ENCODE data around the gene KCNQ1. TPM values are rescaled to one million over a fixed set of nuclear protein-coding genes. Genes with fewer than 3 reads are reported as not detected.

Gene KCNQ1
- polyA plus RNA-seq, 1 donor from 2014 or later, result not detected

DNA sequence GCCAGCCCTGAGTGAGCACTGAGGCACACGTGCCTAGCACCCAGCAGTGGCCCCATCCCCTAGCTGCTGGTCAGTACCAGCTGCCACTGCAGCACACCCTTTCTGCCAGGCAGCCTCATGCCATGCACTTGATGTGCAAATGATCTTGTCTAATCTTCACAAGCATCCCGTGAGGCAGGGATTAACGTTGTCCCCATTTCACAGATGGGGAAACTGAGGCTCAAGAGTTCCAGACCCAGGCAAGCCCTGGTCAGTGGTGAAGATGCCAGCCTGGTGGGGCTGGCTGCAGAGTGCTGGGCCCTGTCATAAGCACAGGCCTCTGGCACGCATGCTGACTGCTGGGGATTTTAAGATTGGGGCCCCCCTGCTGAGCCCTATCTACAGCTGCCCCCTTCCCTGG, 449.1 kb downstream of the KCNQ1 start:
- Histone ChIP-seq H3K9me2 (ENCODE audit: insufficient read depth, low read length) (no peaks in the 10 kb centered on the region), H4K20me1 (ENCODE audit: insufficient read depth) (no peaks in the 10 kb centered on the region), H3K79me2 (replicated peaks; ENCODE audit: insufficient read depth, low read length) (no peaks in the 10 kb centered on the region), H2AFZ (ENCODE audit: low read depth, low read length) (no peak overlapping the region), H3K9me3 (ENCODE audit: low read length) (no peaks in the 10 kb centered on the region), H3K4me3 (ENCODE audit: low read length) (no peak overlapping the region), H3K27me3 (ENCODE audit: insufficient read depth, low read depth, low read length) (no peaks in the 10 kb centered on the region), H3K4me2 (ENCODE audit: low read length) (no peak overlapping the region), H3K27ac (ENCODE audit: low read length) (no peak overlapping the region), H3K9ac (ENCODE audit: low read length) (no peak overlapping the region), H3K36me3 (ENCODE audit: insufficient read depth, low read length) (no peaks in the 10 kb centered on the region), H3F3A (ENCODE audit: insufficient read depth, low read length, poor library complexity, severe bottlenecking) (no peaks in the 10 kb centered on the region)
- TF ChIP-seq, protein P1, sequence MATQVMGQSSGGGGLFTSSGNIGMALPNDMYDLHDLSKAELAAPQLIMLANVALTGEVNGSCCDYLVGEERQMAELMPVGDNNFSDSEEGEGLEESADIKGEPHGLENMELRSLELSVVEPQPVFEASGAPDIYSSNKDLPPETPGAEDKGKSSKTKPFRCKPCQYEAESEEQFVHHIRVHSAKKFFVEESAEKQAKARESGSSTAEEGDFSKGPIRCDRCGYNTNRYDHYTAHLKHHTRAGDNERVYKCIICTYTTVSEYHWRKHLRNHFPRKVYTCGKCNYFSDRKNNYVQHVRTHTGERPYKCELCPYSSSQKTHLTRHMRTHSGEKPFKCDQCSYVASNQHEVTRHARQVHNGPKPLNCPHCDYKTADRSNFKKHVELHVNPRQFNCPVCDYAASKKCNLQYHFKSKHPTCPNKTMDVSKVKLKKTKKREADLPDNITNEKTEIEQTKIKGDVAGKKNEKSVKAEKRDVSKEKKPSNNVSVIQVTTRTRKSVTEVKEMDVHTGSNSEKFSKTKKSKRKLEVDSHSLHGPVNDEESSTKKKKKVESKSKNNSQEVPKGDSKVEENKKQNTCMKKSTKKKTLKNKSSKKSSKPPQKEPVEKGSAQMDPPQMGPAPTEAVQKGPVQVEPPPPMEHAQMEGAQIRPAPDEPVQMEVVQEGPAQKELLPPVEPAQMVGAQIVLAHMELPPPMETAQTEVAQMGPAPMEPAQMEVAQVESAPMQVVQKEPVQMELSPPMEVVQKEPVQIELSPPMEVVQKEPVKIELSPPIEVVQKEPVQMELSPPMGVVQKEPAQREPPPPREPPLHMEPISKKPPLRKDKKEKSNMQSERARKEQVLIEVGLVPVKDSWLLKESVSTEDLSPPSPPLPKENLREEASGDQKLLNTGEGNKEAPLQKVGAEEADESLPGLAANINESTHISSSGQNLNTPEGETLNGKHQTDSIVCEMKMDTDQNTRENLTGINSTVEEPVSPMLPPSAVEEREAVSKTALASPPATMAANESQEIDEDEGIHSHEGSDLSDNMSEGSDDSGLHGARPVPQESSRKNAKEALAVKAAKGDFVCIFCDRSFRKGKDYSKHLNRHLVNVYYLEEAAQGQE (IDR thresholded peaks at IDR 0.05; ENCODE audit: borderline replicate concordance), result no peak
- TF ChIP-seq RAD21 (conservative IDR thresholded peaks at IDR 0.05), result no peak
- no peak for TF ChIP-seq MXI1 (conservative IDR thresholded peaks at IDR 0.05; ENCODE audit: poor library complexity, severe bottlenecking)
- no peak for TF ChIP-seq TAF1 (IDR thresholded peaks at IDR 0.05; ENCODE audit: low read depth)
- TF ChIP-seq SMC3 (conservative IDR thresholded peaks at IDR 0.05; ENCODE audit: poor library complexity), result no peak
- TF ChIP-seq EZH2 (IDR thresholded peaks at IDR 0.05; ENCODE audit: borderline replicate concordance, insufficient read depth, low read length, poor library complexity, severe bottlenecking), result no peak
- TF ChIP-seq EP300 (conservative IDR thresholded peaks at IDR 0.05; ENCODE audit: poor library complexity, severe bottlenecking), result no peak
- TF ChIP-seq POLR2AphosphoS5 (IDR thresholded peaks at IDR 0.05), result no peak
- TF ChIP-seq CTCF (IDR thresholded peaks at IDR 0.05; ENCODE audit: poor library complexity, severe bottlenecking), result no peak

GRCh38 chr11:2896047-2896446, 451.2 kb downstream of the KCNQ1 start:
- no peak overlapping the region for H3K4me3 ChIP-seq (ENCODE audit: low read length)
- H3F3A ChIP-seq (ENCODE audit: insufficient read depth, low read length, poor library complexity, severe bottlenecking), result no peaks in the 10 kb centered on the region
- H3K27me3 ChIP-seq (ENCODE audit: insufficient read depth, low read depth, low read length), result no peaks in the 10 kb centered on the region
- no peaks in the 10 kb centered on the region for H3K79me2 ChIP-seq (replicated peaks; ENCODE audit: insufficient read depth, low read length)
- H3K27ac ChIP-seq (ENCODE audit: low read length), result no peak overlapping the region
- no peak for TF ChIP-seq RAD21 (conservative IDR thresholded peaks at IDR 0.05)
- TF ChIP-seq POLR2AphosphoS5 (IDR thresholded peaks at IDR 0.05), result no peak
- TF ChIP-seq, protein P1 (IDR thresholded peaks at IDR 0.05; ENCODE audit: borderline replicate concordance), result no peak
- no peak for TF ChIP-seq CTCF (IDR thresholded peaks at IDR 0.05; ENCODE audit: poor library complexity, severe bottlenecking)
- TF ChIP-seq SMC3 (conservative IDR thresholded peaks at IDR 0.05; ENCODE audit: poor library complexity), result no peak
- no peak for TF ChIP-seq TAF1 (IDR thresholded peaks at IDR 0.05; ENCODE audit: low read depth)
- no peak for TF ChIP-seq MXI1 (conservative IDR thresholded peaks at IDR 0.05; ENCODE audit: poor library complexity, severe bottlenecking)
- no peak for TF ChIP-seq EZH2 (IDR thresholded peaks at IDR 0.05; ENCODE audit: borderline replicate concordance, insufficient read depth, low read length, poor library complexity, severe bottlenecking)
- TF ChIP-seq EP300 (conservative IDR thresholded peaks at IDR 0.05; ENCODE audit: poor library complexity, severe bottlenecking), result no peak
- no peaks in the 10 kb centered on the region for H3K9me3 ChIP-seq (ENCODE audit: low read length)
- no peaks in the 10 kb centered on the region for H4K20me1 ChIP-seq (ENCODE audit: insufficient read depth)
- no peak overlapping the region for H2AFZ ChIP-seq (ENCODE audit: low read depth, low read length)
- H3K9ac ChIP-seq (ENCODE audit: low read length), result no peak overlapping the region
- H3K4me2 ChIP-seq (ENCODE audit: low read length), result no peak overlapping the region
- H3K9me2 ChIP-seq (ENCODE audit: insufficient read depth, low read length), result no peaks in the 10 kb centered on the region
- H3K36me3 ChIP-seq (ENCODE audit: insufficient read depth, low read length), result no peaks in the 10 kb centered on the region

Data from neural cell (in vitro differentiated cells).